HG02610 (cell line): ENCODE results near the gene SLITRK3.
"Not testable (repeated sequence)": the region's sequence is repeated elsewhere in the genome, so short reads cannot be mapped to it uniquely, and the experiment has no call there.

Experiments
- ATAC-seq: cut with Tn5 transposase; IDR thresholded peaks from one replicate; pipeline ENCODE4 v1.9.1; 2021; ENCODE audit warnings: mild to moderate bottlenecking, moderate library complexity; ENCODE audit not compliant: unreplicated experiment

SLITRK3 gene

DNA sequence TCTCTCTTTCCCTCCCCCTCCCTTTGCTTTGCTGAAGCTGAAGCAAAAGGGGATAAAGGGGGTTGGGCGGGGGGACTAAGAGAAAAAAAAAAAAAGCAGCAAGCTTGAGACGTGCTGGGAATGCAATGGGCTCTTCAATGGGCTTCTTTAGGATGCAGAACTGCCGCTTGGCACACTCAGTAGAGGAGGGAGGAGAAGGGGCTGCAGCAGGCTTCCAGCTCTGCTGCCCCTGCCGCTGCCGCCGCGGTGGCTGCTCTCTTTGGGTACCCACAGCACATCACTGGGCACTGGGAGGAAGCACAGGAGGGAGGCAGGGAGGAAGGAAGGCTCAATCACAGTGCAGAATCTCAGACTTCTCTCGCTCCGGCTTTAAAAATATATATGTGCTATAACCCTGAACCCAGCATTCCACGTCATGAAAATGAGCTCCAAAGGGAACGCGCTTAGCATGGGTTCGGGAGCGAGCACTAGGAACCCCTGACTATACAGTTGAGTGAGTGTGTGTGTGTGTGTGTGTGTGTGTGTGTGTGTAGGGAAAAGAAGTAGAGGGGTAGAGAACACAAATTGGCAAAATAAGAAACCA lies 3.5 kb downstream of the SLITRK3 start:
- no peak for ATAC-seq

DNA sequence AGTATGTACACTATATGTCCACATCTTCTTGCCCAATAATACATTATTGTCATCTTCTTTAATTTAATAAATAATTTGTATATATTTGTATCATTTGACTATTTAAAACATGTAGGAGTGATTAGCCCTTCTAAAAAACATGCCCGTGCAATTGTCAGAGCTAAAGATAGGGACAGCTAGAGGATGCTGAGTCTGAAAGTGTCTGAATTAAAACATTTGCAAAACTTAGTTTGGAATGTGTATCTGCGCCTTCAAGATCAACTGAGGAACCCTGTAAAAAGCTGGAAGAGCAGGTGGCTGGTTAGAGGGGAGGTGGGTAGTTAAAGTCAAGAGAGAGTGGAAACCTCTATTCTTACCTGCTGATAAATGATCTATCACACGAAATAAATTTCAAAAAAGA lies 4.7 kb downstream of the SLITRK3 start:
- no peak for ATAC-seq

DNA sequence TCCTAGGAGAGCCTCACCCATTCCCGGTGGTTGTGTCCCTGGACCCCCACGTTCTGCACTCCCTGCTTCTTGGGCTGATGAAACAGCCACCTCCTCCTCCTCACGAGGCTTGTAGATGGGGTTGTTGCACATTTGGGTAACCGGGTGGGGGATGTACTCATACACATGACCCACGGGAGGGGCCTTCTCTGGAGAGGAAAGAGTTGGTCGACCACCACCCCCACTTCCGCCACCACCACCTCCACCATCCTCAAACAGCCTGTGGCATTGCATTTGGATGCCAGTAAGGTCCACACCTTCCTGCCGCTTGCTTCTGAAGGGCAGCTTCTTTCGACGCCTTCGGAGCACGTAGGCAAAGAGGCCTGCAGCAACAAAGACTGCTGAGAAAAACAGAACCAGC lies 7.7 kb downstream of the SLITRK3 start:
- no peak for ATAC-seq

DNA sequence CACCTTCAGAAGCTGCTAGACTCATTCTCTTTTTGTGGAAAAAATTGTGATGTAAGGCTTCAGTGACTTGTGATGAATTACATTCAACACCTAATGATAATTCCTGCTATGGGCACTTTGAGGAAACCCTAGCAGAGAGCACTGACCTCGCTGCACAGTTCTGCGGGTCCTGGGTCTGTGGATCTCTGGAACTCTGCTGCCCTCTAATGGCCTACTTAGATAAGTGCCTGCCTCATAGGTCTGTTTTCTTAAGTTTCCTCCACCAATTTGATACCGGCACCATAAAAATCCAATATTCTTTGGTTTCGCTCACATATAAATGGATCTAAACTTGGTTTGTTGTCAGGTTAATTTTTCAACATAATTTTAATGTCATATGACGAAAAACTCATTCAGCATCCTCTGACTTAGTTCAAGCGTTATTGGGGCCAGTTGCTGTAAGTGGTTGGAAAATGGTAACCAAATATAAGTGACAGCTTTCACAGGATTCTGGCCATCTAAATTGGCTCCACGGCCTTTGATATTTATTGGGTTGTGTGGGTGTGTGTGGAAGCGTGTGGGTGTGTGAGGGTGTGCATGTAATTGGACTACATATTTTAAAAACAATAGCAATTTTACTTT lies 10.4 kb downstream of the SLITRK3 start:
- ATAC-seq, result peak; percentile 97

DNA sequence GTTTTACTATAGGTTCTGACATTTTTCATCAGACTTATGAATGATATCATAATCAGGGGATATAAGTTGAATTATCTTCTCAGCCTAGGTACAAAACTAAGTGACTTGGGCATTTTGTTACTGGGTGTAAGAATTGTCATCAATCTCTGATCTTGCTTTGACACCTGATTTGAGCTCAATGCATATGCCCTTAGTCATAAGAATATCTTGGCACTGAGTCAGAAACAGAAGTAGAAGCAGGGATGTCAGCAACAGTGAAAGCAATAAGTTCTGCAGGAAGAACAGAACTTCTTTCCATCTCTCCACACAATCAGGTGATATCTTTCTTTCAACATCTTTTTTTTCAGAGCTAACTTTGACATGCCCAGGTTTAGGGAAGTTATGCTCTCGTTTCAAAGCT lies 14.6 kb downstream of the SLITRK3 start:
- ATAC-seq, result no peak

DNA sequence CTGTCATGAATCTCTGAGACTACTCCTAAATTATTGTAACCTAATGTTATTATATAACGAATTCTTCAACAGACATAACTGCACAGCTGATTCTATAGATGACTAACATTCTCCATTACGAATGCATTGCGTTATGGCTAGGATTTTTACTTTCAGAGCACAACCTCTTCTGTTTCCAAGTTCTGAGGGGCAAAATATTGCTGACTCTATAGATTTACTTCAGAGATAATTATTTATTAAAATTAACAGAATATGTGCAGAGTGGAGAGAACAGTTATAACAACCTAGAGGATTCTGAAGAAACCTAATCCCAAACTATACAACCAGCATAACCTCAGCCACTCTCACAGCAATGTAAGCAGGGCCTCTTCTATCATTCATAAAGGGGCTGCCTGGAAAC lies 25.9 kb downstream of the SLITRK3 start:
- ATAC-seq, result no peak

DNA sequence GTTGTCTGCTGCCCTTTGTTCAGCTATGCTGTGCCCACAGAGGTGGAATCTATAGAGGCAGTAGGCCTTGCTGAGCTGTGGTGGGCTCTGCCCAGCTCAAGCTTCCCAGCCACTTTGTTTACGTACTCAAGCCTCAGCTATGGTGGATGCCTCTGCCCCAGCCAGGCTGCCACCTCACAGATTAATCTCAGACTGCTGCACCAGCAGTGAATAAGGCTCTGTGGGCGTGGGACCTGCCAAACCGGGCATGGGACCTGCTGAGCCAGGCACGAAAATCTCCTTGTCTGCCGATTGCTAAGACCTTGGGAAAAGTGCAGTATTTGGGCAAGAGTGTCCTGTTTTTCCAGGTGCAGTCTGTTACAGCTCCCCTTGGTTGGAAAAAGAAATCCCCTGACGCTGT lies 26.8 kb downstream of the SLITRK3 start:
- no peak for ATAC-seq

DNA sequence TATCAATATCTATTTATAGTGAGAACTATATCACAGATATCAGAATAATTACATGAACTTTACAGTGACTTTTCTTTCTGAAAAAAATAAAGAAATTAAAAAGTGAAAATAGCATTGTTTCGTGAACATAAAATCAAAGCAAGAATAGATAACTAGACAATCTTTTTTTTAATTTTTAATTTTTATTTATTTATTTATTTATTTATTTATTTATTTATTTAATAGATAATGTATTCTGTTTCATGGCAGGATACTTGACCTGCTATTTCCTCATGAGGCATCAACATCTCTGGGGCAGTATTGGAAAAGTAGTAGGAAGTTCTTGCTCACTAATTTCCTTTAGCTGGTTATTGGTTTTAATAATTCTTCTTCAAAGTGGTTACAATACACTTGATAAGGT lies 33.3 kb downstream of the SLITRK3 start:
- no peak for ATAC-seq

DNA sequence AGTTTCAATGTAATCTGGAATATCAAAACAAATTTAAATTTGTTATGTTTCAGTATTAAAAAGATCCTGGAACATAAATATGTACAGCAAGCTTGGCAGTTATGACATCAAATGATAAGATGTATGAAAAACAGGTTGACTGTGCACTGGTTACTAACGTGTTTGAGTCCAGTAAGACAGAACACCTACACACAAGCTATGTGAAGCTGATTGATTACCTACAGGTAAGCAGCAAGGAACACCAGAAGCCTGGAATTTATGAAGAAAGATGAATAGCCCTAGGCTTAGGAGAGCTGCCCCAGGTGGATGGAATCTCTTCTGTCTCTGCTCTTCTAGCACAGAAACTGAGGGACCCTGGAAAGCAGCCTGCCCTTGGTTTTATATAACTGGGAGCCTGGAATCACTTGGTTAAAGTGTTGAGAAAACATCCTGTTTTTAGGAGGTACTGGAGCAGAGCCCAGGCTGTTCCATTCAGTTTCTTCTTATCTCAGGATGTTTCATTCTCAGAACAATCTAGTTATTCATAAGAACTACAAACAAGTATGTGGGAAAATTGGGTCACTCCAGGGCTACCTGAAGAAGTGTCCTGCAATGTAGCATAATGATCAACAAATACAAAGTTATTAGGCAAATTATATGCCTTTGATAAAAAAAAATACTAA lies 36.3 kb downstream of the SLITRK3 start:
- ATAC-seq, result no peak

DNA sequence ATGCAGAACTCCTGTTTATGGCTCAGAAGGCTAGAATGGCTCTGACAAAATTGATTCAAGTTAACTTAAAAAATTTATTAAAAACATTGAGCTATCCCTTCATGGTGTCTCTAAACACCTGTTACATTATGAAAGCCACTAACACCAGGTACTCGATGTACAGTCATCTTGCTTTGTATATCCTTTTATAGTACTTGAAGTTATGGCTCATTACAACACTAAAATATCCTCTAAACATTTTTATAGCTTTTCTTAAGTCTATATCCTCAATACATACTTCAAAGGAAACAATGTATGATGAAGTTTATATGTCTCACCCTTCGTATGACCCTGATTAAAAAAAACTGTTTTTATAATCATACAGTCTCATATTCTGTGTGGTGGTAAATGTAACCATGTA lies 38.2 kb downstream of the SLITRK3 start:
- no peak for ATAC-seq

DNA sequence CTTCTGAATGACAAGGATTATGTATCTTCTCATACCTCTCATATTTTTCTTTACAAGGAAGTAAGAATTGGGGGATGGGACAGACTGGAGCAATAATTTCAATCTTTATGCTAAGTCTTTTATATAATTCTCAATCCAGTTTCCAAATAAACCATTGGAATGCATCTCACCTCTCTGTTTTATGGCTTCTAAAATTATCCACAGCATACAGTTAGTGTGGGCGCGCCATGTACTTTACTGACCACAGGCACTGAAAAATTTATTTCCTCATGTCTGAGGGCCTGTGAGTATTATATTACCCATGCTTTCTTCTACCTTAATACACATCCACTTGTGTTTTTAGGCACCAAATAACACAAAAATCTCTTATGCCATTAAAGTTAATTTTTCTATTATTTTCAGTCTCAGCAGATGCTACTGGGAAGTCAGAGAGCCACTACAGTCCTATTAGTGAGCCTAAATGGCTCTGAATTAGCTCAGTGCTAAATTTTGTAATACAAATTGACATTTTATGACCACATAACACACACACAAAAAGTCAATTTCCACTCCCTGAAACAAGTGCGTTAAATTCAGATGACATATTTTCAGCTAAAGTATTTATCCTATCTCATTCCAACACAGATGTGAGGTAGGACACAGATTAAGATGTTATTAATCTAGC lies 39.3 kb downstream of the SLITRK3 start:
- ATAC-seq, result no peak

DNA sequence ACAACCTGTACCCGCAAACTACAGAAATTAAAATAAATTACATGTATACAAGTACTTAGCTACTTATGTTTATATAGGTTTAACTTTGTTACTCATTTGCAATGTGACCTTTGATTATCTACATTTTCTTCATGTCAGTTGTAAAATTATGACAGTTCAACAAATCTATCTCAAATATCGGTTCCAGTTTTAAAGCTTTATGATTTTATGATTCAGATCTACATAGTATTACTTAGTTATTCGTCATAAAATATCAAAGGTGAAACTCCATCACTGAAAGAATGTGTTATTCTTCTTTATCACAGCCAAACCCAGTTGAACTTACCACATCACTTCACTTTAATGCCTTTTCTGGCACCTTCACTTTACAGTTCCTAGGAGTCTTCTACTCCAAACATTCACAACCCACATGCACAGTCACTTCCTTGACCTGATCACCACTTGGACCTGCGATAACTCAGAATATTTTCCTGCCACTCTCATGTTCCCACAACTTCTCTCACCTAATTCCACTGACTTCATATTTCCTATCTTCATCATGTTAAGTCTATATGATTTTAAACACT lies 47.2 kb downstream of the SLITRK3 start:
- ATAC-seq, result no peak

DNA sequence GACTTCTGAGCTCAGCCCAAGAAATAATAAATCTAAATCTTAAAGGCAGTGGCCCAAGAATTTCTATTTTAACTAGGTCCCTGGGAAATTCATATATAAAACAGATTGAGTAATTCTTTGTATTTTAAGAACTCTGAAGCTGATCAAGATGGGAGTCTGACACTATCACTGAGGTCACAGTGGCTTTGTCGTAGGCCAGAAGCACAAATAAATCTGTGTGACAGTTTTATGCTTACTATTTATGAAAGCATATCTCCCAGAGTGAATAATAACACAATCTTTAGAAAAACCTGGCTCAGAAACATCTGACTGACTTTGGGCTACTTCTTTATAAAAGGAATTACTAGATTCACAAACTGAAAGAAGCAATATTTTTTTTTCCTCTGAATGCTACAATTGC lies 51.9 kb downstream of the SLITRK3 start:
- no peak for ATAC-seq

DNA sequence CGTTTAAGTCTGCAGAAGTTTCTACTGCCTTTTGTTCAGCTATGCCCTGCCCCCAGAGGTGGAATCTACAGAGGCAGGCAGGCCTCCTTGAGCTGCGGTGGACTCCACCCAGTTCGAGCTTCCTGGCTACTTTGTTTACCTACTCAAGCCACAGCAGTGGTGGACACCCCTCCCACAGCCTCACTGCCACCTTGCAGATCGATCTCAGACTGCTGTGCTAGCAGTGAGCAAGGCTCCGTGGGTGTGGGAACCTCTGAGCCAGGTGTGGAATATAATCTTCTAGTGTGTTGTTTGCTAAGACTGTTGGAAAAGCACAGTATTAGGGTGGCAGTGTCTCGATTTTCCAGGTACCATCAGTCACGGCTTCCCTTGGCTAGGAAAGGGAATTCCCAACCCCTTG lies 56.3 kb downstream of the SLITRK3 start:
- ATAC-seq, result not testable (repeated sequence)
